ENCODE measurements around the gene RASSF3.

Gene RASSF3

GRCh38 chr12:64724201-64724745 lies 114.0 kb downstream of the RASSF3 start:
- ATAC-seq = no peak
- TF ChIP-seq ZNF70 (CRISPR knock-in tag; IDR thresholded peaks at IDR 0.05) (no peak), CSDC2 (CRISPR knock-in tag; IDR thresholded peaks at IDR 0.05) (no peak), PATZ1 (CRISPR knock-in tag; IDR thresholded peaks at IDR 0.05; ENCODE audit: borderline replicate concordance) (no peak), ZNF565 (CRISPR knock-in tag; conservative IDR thresholded peaks at IDR 0.05; ENCODE audit: low read depth) (no peak), ZFP30 (CRISPR knock-in tag; IDR thresholded peaks at IDR 0.05) (no peak), OSR1 (CRISPR knock-in tag; IDR thresholded peaks at IDR 0.05) (no peak), GLIS3 (CRISPR knock-in tag; IDR thresholded peaks at IDR 0.05) (no peak), ZC3H10 (CRISPR knock-in tag; IDR thresholded peaks at IDR 0.05) (no peak), ZFP3 (CRISPR knock-in tag; IDR thresholded peaks at IDR 0.05) (no peak), RARB (CRISPR knock-in tag; IDR thresholded peaks at IDR 0.05) (no peak), CREB5 (CRISPR knock-in tag; IDR thresholded peaks at IDR 0.05; ENCODE audit: low read depth) (no peak), CSRNP3 (CRISPR knock-in tag; IDR thresholded peaks at IDR 0.05) (no peak), ESRRG (CRISPR knock-in tag; IDR thresholded peaks at IDR 0.05) (no peak), TSHZ2 (CRISPR knock-in tag; IDR thresholded peaks at IDR 0.05) (no peak), ISL1 (CRISPR knock-in tag; IDR thresholded peaks at IDR 0.05) (no peak), TOX (CRISPR knock-in tag; IDR thresholded peaks at IDR 0.05; ENCODE audit: borderline replicate concordance) (no peak), ZNF8 (CRISPR knock-in tag; IDR thresholded peaks at IDR 0.05) (no peak), ARNTL (CRISPR knock-in tag; IDR thresholded peaks at IDR 0.05; ENCODE audit: borderline replicate concordance, low read depth) (no peak), SNAI2 (CRISPR knock-in tag; IDR thresholded peaks at IDR 0.05) (no peak)

- ATAC-seq = no peak
Observed at GRCh38 chr12:64729909-64730587, 119.8 kb downstream of the RASSF3 start.

More at GRCh38 chr12:64729909-64730587, 119.8 kb downstream of the RASSF3 start:
- TF ChIP-seq CREB5 (CRISPR knock-in tag; IDR thresholded peaks at IDR 0.05; ENCODE audit: low read depth) (no peak), PATZ1 (CRISPR knock-in tag; IDR thresholded peaks at IDR 0.05; ENCODE audit: borderline replicate concordance) (no peak), TCF4 (CRISPR knock-in tag; IDR thresholded peaks at IDR 0.05; ENCODE audit: borderline replicate concordance) (no peak), BACH2 (CRISPR knock-in tag; IDR thresholded peaks at IDR 0.05; ENCODE audit: borderline replicate concordance) (no peak), PPARA (CRISPR knock-in tag; IDR thresholded peaks at IDR 0.05; ENCODE audit: borderline replicate concordance) (no peak), ESRRG (CRISPR knock-in tag; IDR thresholded peaks at IDR 0.05) (no peak)

Data from SK-N-SH treated with all-trans-retinoic acid at 6 μM for 48 hours (cell line).